Sigmoid colon (tissue), 4 donors: ENCODE measurements around the gene ACOT4.

Experiments used
- EP300 ChIP-seq, 4 donors: sonication (generic); formaldehyde crosslinking; IDR thresholded peaks; one replicate each; pipeline ENCODE4 v1.6.1; 2017; ENCODE audit warnings: antibody characterized with exemption in 4 of 4
- POLR2A ChIP-seq, 2 donors: fragments of 450-650 bp; IDR thresholded peaks; one replicate each; pipeline ENCODE4 v1.6.1; 2016; ENCODE audit warnings: antibody characterized with exemption in 2 of 2, mild to moderate bottlenecking in 2 of 2, moderate library complexity in 2 of 2
- TF ChIP-seq, protein P1 (sequence below), 4 experiments: fragments of 450-650 bp in 3 of 4; fragments of 200-600 bp in 1 of 4; IDR thresholded peaks; one replicate each; pipeline ENCODE4 v1.5.1; 2016 to 2019; ENCODE audit warnings: antibody characterized with exemption in 4 of 4, mild to moderate bottlenecking in 3 of 4, moderate library complexity in 2 of 4

DNA sequence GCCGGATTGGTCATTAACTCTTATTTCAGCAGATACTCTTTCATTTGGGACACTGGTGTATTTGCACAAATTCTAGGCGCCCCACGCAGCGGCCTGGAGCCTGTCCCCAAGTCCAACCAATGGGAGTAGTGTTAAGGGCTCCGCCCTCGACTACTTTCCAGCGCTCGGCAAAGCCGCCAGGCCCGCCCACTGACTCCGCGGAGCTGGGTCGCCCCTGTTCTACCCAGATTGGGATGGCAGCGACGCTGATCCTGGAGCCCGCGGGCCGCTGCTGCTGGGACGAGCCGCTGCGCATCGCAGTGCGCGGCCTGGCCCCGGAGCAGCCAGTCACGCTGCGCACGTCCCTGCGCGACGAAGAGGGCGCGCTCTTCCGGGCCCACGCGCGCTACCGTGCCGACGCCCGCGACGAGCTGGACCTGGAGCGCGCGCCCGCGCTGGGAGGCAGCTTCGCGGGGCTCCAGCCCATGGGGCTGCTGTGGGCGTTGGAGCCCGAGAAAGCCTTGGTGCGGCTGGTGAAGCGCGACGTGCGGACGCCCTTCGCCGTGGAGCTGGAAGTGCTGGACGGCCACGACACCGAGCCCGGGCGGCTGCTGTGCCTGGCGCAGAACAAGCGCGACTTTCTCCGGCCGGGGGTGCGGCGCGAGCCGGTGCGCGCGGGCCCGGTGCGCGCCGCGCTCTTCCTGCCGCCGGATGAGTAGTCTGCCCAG, 20.8 kb downstream of the ACOT4 start, which contains the start of gene ACOT6:
- no peak for TF ChIP-seq POLR2A (IDR thresholded peaks at IDR 0.05)
- TF ChIP-seq, protein P1, sequence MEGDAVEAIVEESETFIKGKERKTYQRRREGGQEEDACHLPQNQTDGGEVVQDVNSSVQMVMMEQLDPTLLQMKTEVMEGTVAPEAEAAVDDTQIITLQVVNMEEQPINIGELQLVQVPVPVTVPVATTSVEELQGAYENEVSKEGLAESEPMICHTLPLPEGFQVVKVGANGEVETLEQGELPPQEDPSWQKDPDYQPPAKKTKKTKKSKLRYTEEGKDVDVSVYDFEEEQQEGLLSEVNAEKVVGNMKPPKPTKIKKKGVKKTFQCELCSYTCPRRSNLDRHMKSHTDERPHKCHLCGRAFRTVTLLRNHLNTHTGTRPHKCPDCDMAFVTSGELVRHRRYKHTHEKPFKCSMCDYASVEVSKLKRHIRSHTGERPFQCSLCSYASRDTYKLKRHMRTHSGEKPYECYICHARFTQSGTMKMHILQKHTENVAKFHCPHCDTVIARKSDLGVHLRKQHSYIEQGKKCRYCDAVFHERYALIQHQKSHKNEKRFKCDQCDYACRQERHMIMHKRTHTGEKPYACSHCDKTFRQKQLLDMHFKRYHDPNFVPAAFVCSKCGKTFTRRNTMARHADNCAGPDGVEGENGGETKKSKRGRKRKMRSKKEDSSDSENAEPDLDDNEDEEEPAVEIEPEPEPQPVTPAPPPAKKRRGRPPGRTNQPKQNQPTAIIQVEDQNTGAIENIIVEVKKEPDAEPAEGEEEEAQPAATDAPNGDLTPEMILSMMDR (IDR thresholded peaks at IDR 0.05) = no peak
- no peak for TF ChIP-seq EP300 (IDR thresholded peaks at IDR 0.05)
